Embryonic facial prominence (tissue), 1 donor: ENCODE measurements around the gene RAD51B.
A peak's percentile ranks its signal among the peaks of the same experiment; 100 is the strongest.
"Not testable (repeated sequence)": the region's sequence is repeated elsewhere in the genome, so short reads cannot be mapped to it uniquely, and the experiment has no call there.

Source experiments
- DNase-seq: peaks from one replicate; pipeline ENCODE4 v3.0.0-alpha.2; 2016; ENCODE audit errors: extremely low spot score

RAD51B gene

DNA sequence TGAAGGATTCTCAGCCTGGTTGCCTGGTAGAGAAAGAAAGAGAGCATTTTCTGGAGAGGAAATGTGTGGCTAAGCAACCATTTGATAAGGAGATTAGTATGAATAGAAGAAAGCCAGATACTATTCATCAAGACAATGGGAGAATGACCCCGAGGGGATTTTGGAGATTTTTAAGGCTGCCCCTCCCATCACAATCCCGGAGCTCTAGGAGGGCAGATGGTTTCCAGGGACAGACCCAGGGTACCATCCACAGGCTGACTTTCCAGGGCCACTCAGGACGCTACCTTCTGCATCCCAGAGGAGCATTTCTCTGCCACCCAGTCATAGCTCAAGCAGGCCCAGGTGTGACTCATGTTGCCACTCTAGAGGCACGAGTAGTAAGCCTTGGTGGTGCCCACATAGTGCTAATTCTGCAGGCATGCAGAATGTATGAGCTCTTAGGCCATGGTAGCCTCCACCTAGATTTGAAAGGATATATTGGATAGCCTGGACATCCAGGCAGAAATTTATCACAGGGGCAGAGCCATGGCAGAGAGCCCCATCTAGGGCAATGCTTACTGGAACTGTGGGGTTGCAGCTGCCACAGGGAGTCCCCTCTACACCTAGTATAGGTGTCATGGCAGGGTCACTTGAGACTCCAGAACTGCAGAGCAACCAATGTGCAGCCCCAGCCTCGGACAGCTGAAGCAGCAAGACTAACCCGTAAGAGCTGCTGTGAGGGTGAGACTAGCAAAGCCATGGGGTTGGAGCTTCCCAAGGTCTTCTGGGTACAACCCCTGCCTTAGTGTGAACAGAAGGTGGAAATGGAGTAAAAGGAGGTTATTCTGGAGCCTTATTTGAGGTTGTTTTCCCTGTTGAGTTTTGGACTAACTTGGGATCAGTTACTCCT is 607.3 kb downstream of the RAD51B start:
- DNase-seq: no peak

GRCh38 chr14:68427550-68427890 is 607.9 kb downstream of the RAD51B start:
- DNase-seq: no peak

- DNase-seq: not testable (repeated sequence)
These were observed 609.3 kb downstream of the RAD51B start for GRCh38 chr14:68428900-68429299.

GRCh38 chr14:68434173-68434572 is 614.6 kb downstream of the RAD51B start:
- not testable (repeated sequence) for DNase-seq

DNA sequence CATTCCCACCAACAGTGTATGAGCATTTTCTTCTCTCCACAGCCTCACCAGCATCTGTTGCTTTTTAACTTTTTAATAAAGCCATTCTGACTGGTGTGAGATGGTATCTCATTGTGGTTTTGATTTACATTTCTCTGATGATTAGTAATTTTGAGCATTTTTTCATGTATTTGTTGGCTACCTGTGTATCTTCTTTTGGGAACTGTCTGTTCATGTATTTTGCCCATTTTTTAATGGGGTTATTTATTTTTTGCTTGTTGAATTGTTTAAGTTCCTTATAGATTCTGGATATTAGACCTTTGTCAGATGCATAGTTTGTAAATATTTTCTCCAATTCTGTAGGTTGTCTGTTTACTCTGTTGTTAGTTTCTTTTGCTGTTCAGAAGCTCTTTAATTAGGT is 616.1 kb downstream of the RAD51B start:
- DNase-seq: not testable (repeated sequence)

GRCh38 chr14:68439676-68440075 is 620.1 kb downstream of the RAD51B start:
- DNase-seq: no peak

- DNase-seq: no peak
These were observed 621.2 kb downstream of the RAD51B start for GRCh38 chr14:68440820-68441219.

DNA sequence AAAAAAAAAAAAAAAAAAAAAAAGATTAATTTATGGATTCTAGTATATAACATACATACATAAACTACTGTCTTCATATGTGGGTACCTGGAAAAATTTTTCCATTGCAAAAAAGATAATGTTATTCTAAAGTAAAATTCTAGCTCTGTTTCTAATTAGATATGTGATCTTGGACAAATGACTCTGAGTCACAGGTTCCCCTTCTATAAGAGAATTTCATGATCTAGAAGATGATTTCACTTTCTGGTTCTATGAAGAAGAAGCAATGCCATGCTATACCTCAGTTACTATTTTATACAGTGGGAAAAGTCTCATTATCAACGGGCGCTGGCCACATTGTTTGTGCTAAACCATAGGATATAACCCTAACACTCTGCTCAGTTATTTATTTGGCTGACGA is 622.0 kb downstream of the RAD51B start:
- no peak for DNase-seq

DNA sequence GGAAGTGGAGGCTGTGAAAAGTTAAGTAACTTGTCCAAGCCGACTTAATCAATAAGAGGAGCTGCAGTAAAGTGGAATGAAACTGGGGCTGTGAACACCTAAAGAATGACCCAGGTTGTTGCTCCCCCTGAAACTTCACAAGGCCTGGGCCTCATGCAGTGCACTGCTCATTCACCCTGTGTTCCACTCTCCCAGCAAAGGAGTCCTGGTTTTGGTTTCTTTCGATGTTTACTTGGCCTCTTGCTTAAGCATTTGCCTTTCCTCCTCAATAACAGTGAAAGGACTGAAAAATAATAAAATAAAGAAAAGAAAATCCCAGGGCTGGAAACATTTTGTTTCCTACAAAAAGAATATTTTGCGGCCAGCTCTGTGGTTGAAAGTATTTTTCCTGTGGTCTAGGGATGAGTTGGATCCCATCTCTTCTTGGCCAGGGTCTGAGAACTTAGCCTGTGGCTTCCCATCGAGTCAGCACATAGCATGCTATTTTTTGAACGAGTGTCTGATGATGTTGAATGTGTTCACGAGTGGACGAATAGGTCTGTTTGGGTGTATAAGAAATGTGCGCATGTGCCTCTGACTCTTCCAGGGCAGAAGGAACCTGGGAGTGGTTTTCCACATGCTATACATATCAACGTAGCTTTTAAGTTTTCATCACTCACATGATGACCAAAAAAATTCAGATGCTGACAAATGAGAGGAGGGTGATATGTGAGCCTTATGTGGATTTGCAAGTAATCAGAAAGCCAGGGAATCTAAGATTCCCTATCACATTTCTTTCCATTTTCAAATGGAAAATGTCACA is 623.5 kb downstream of the RAD51B start:
- DNase-seq: peak; percentile 46

- no peak for DNase-seq
These were observed 625.0 kb downstream of the RAD51B start for GRCh38 chr14:68444449-68445168.

- no peak for DNase-seq
These were observed 626.9 kb downstream of the RAD51B start for GRCh38 chr14:68446243-68447040.

DNA sequence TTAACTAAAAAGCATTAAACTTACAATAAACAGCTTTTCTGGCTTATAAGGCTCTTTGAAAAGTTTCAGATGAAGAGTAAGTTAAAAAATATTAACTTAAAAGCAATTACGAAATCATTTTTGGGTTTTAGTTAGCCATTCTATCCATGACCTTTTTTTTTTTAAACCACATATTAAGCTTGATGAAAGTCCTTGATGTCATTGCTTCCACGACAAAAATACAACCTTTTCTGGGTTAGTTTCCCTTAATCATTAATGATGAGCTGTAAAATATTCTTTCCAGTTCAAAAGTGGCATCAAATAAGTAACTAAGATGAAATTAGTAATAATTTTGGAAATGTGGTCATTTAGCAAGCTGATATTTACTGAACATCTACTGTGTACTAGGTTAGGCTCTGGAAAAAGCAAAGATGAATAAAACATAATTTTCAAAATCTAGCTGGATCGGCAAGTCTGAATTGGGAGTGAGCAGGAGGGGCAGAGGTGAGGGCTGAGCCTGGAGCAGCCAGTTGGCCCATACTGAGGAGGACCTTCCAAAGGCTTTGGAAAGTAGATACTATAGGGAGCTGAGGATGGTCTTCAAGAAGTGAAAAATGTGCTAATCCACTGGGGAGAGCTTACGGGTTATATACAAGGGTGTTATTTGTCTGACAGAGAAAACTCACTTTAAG is 628.1 kb downstream of the RAD51B start:
- no peak for DNase-seq

DNA sequence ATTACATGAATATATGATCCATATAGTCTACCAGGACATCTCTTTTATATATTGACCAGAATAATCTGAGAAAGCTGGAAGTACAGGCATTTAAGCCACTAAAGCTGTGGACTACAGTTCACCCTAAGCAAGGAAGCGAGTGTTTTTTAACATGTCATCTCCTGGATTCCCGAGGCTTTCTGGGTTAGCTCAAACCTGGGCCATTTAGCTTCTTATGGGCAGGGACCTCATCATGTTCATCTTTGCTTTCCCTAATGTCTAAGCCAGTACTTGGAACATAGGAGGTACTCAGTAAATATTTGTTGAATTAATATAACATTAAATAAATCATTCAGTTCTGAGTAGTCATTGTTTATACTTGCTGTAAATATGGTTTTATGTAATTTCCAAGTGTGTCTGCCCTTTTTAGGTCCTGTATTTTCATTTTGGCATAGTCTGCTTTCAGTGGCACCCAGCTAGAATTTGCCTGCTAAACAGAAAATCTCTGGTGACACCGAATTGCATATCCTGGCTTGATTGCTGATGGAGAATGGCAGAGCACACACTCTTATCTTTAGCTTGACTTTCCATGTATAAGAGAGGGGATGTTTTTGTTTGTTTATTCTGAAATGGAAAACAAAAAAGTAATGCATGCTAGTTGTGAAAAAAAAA is 628.8 kb downstream of the RAD51B start:
- DNase-seq: no peak

GRCh38 chr14:68449561-68450181 is 630.1 kb downstream of the RAD51B start:
- no peak for DNase-seq

DNA sequence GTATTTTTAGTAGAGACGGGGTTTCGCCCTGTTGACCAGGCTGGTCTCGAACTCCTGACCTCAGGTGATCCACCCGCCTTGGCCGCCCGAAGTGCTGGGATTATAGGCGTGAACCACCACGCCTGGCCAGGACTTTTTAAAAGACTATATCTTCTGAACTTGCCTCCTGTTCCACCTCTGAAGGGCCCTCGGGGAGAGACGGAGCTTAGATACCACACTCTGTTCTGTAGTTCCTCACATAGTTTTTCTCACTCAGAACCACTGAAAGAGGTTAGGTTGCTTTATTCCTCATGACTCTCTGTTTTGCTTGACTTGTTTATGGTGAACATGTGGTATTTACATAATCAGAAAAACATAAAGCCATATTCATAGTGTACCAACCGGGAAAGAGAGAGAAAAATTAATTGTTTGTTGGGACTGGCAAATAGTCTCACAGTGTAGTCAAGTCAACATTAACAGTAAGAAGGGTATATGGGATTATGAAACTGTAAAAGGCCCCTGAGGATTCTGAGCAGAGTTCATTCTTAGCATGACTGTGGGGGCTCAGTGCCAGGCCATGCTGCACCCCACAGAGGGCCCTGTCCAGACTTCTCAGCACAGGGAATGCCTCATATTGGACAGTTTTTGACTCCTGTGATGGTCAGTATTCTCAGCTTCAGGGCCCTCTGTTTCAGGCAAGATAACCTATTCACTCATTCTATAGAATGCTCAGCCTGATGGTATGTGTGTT is 631.0 kb downstream of the RAD51B start:
- DNase-seq: no peak

DNA sequence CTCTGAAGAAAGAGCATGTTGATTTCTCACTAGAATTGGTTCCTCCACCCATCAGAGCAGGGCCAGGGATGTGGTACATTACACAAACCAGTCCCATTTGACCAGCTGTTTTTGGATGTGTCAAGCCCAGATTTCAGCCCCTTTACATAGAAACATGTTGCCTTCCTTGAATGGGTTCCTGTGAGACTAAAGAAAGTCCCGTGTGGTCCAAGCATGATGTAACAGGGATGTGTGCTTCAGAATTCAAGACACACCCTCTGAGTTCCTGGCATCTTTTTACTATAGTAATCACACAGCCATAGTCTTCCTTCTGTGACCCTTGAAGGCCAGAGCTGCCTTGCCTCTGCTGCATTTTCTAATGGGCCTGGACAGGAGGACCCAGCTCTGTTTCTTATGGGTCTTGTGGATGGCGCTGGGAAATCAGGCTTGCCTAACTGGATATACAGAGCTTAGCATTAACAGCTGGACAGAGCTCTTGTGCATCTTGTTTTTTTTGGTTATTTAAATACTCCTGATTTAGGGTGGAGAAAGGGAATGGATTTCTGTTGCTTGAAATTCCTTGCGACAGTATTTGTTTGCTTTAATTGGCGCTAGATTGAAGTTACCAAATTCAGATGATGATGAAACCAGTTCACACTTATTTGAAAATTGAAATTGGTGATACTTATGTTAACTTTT is 632.3 kb downstream of the RAD51B start:
- no peak for DNase-seq

GRCh38 chr14:68458253-68458652 is 638.7 kb downstream of the RAD51B start:
- no peak for DNase-seq

- no peak for DNase-seq
These were observed 639.4 kb downstream of the RAD51B start for GRCh38 chr14:68458840-68459469.
